Tibial artery (tissue), 4 donors: Measurements from ENCODE around the gene DNAJC18.

Experiments
- DNase-seq, 2 donors: peaks; one replicate each; pipeline ENCODE4 v3.0.0-alpha.2; 2019
- H3K27ac ChIP-seq, 2 donors: fragments of 200-600 bp; sonication (generic) in 1 of 2; 1 replicate in 1 of 2; 2 replicates in 1 of 2; pipeline ENCODE4 v1.5.1; 2018 to 2019; ENCODE audit warnings: mild to moderate bottlenecking in 1 of 2
- H3K27me3 ChIP-seq, 2 donors: fragments of 200-600 bp; sonication (generic) in 1 of 2; one replicate each; pipeline versions ENCODE4 v1.5.1 to v1.6.0; 2016 to 2019
- H3K36me3 ChIP-seq, 3 donors: fragments of 200-600 bp; sonication (generic) in 2 of 3; one replicate each; pipeline ENCODE4 v1.5.1; 2016 to 2019; ENCODE audit warnings: mild to moderate bottlenecking in 2 of 3
- H3K4me1 ChIP-seq, 4 donors: fragments of 200-600 bp; sonication (generic) in 2 of 4; 1 replicate in 3 of 4; 2 replicates in 1 of 4; pipeline ENCODE4 v1.5.1; 2016 to 2019
- H3K4me3 ChIP-seq, 2 donors: fragments of 200-600 bp; sonication (generic) in 1 of 2; 1 replicate in 1 of 2; 2 replicates in 1 of 2; pipeline ENCODE4 v1.5.1; 2018 to 2019; ENCODE audit warnings: mild to moderate bottlenecking in 2 of 2
- H3K9me3 ChIP-seq, 3 donors: fragments of 200-600 bp; sonication (generic) in 1 of 3; one replicate each; pipeline ENCODE4 v1.5.1; 2016 to 2019
- intact Hi-C: fragments of 100-400 bp; cut with DNase I; formaldehyde crosslinking; loops from one replicate; pipeline ENCODE4 v1.15.0; 2023; ENCODE audit warnings: low total_unique reads
- TF ChIP-seq, protein P1 (sequence below), 2 experiments: fragments of 200-600 bp in 1 of 2; fragments of 450-650 bp in 1 of 2; IDR thresholded peaks; one replicate each; pipeline ENCODE4 v1.5.1; 2017 to 2019; ENCODE audit warnings: antibody characterized with exemption in 2 of 2, mild to moderate bottlenecking in 1 of 2, moderate library complexity in 1 of 2

The DNAJC18 gene

DNA sequence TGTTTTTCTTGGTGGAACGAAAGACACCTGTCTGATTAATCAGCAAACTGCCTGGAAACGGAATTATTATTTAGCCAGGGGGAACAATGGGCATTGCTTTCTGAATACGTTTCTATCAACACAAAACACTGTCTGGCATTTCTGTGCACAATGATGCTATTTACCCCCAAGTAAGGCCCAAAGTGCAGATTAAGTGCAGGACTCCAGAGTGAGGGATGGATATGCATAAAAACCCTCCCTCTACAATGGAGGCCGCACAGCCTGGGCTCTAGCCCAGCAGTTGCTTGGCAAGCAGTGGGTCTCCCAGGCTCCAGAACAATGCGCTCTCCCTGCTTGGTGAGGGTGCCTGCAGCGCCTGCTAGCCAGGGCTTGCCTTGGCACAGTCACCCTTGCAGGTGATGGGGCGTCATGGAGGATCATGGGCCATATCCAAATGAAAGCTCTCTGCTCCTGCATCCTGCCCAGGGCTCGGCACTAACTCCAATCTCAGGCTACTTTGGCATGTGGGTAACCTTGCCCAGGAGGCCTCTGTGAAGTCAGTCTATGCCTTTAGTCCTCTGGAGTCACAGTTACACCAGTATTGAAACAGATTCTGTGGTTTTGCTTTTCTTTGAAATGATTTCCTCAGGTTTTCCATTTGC is 24.0 kb downstream of the DNAJC18 start:
- H3K36me3 ChIP-seq: peaks cover 9 to 39% (median 27%) of the 10 kb centered on the region in 3 donors
- no peaks in the 10 kb centered on the region for H3K9me3 ChIP-seq
- H3K27ac ChIP-seq: peak overlapping the region; percentile 45 to 75
- intact Hi-C loops: no loop called here
- H3K27me3 ChIP-seq: no peaks in the 10 kb centered on the region
- no peak overlapping the region for H3K4me3 ChIP-seq
- TF ChIP-seq, protein P1, sequence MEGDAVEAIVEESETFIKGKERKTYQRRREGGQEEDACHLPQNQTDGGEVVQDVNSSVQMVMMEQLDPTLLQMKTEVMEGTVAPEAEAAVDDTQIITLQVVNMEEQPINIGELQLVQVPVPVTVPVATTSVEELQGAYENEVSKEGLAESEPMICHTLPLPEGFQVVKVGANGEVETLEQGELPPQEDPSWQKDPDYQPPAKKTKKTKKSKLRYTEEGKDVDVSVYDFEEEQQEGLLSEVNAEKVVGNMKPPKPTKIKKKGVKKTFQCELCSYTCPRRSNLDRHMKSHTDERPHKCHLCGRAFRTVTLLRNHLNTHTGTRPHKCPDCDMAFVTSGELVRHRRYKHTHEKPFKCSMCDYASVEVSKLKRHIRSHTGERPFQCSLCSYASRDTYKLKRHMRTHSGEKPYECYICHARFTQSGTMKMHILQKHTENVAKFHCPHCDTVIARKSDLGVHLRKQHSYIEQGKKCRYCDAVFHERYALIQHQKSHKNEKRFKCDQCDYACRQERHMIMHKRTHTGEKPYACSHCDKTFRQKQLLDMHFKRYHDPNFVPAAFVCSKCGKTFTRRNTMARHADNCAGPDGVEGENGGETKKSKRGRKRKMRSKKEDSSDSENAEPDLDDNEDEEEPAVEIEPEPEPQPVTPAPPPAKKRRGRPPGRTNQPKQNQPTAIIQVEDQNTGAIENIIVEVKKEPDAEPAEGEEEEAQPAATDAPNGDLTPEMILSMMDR (IDR thresholded peaks at IDR 0.05): no peak
- peaks cover 0 to 54% (median 28%) of the 10 kb centered on the region in 4 donors for H3K4me1 ChIP-seq
- no peak for DNase-seq

DNA sequence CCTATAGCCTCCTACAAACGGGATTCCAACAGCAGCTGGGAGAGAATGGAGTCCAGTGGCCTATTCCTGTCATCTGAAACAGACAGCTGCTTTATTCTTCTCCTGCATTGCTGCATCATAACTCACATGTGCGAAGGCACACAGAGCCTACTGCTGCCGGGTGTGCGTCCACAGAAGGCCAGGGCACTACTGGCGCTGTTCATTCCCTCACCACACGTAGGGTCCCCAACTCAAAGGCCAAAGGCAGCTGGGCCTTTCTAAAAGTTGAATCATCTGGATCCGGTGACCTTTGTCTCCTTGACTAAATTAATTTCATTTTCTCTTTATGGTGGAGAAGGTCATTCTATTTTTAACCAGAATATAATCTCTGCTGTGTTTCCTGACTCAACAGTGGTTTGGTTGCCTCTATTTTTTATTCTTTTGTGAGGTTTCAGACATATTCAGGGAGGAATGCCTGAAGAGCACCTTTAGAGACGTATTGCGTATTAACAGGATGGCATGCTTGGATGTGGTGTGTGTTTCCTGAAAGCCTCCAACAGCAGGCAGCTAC is 24.7 kb downstream of the DNAJC18 start:
- intact Hi-C loops: no loop called here
- no peak overlapping the region for H3K4me3 ChIP-seq
- H3K9me3 ChIP-seq: no peaks in the 10 kb centered on the region
- H3K4me1 ChIP-seq: peaks cover 0 to 60% (median 29%) of the 10 kb centered on the region in 4 donors
- DNase-seq: no peak
- H3K27me3 ChIP-seq: no peaks in the 10 kb centered on the region
- H3K36me3 ChIP-seq: peaks cover 9 to 35% (median 25%) of the 10 kb centered on the region in 3 donors
- TF ChIP-seq, protein P1 (IDR thresholded peaks at IDR 0.05): no peak
- peak overlapping the region in 1 of 2 donors; percentile 75 for H3K27ac ChIP-seq

DNA sequence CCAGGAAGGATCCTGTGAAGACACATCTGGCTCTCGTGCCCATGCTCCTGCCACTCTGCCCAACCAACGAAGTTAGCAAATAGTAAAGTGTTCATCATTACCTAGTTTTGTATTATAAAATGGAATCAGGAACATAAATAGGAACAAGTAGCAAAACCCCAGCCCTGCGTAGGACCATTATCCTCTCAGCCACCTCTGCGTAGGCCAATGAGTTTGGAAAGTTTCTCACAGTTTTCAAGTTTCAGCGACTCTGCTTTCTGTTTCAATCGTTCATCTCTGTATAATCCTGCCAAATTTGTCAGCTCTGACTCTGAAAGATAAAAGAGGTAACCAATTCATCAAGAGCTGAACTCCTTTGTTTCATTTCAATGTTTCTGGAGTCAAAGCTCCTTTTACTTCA is 25.4 kb downstream of the DNAJC18 start:
- peaks cover 0 to 60% (median 29%) of the 10 kb centered on the region in 4 donors for H3K4me1 ChIP-seq
- intact Hi-C loops: no loop called here
- TF ChIP-seq, protein P1 (IDR thresholded peaks at IDR 0.05): no peak
- no peaks in the 10 kb centered on the region for H3K9me3 ChIP-seq
- no peaks in the 10 kb centered on the region for H3K27me3 ChIP-seq
- H3K27ac ChIP-seq: peak overlapping the region in 1 of 2 donors; percentile 27
- H3K36me3 ChIP-seq: peaks cover 9 to 28% (median 18%) of the 10 kb centered on the region in 3 donors
- no peak for DNase-seq
- H3K4me3 ChIP-seq: no peak overlapping the region

DNA sequence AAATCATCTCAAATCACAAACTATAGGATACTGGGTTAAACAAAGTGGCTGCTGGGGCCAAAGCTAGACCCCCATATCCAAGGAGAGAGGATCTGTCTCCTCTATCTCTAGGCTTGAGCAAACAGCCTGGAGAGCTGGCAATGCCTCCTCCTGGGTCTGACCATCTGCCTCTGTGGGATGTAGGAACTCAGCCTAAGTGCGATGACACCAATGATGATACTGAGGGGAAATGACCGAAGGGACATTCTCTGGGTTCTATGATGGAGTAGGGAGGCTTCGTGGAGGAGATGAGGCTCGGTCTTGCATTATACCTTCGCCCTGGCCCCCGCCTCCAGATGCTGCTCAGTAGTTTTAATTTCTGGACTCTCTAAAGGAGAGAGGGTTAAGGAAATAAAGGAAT is 26.2 kb downstream of the DNAJC18 start:
- H3K27me3 ChIP-seq: no peaks in the 10 kb centered on the region
- H3K9me3 ChIP-seq: no peaks in the 10 kb centered on the region
- TF ChIP-seq, protein P1 (IDR thresholded peaks at IDR 0.05): no peak
- no peak overlapping the region for H3K4me3 ChIP-seq
- intact Hi-C loops: no loop called here
- peaks cover 9 to 21% (median 14%) of the 10 kb centered on the region in 3 donors for H3K36me3 ChIP-seq
- no peak for DNase-seq
- no peak overlapping the region for H3K27ac ChIP-seq
- H3K4me1 ChIP-seq: peaks cover 0 to 54% (median 29%) of the 10 kb centered on the region in 4 donors

DNA sequence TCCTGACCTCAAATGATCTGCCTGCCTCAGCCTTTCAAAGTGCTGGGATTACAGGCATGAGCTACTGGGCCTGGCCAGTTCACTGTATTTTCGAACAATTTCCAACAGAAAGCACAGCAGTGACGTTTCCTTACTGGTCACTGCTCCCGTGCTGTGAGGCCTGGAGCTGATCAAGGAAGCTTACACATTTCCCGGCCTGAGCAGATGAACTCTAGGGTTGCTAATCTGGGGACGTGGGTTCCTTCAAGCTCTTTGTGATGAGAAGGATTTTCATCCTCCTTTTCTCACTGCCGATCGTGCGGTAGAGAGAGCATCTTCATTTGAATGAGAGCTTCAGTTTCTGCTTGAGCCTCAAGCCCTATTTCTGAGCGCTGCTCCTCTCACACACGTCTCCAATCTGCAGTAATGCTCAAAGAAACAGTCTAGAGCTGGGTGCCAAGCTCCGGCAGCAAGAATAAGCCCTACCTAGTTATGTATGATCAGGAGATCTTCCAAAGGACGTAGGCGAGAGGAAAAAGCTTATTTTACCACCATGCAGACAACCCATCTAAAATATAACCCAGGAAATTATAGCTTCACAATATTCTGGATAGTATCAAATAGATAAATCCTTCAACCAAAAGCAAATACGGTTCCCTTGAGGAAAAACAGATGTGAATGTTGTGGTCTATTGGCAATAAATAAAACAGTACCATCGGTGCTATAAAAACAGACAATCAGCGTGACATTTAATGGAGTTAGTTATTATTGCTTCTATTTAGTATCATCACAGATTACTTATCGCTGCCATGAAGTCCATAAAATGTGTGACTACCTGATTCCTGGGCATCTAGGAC is 28.1 kb downstream of the DNAJC18 start:
- intact Hi-C loops: no loop called here
- Histone ChIP-seq H3K36me3 (peaks cover 9 to 21% (median 14%) of the 10 kb centered on the region in 3 donors), H3K9me3 (no peaks in the 10 kb centered on the region), H3K27me3 (no peaks in the 10 kb centered on the region), H3K27ac (peak overlapping the region; percentile 58 to 64), H3K4me1 (peaks cover 0 to 37% (median 14%) of the 10 kb centered on the region in 4 donors), H3K4me3 (no peak overlapping the region)
- peak in 1 of 2 donors; percentile 76 for DNase-seq
- TF ChIP-seq, protein P1 (IDR thresholded peaks at IDR 0.05): no peak
